ENCODE measurements around the gene KIF3A. TPM values are rescaled to one million over a fixed set of nuclear protein-coding genes. Genes with fewer than 3 reads are reported as not detected.

The KIF3A gene
- total and polyA plus RNA-seq, 2 experiments from 2014 or later, result 11.2 to 19.7 TPM

GRCh38 chr5:132704875-132705274 lies 32.5 kb downstream of the KIF3A start:
- Mint-ChIP-seq H3K4me1 (no peaks in the 10 kb centered on the region; the same call in 2 of the 3 replicates), H3K4me3 (no peak overlapping the region), H3K27ac (no peak overlapping the region), H3K27me3 (ENCODE audit: insufficient read depth, low read depth, poor library complexity) (no peaks in the 10 kb centered on the region), H3K9me3 (no peaks in the 10 kb centered on the region), H3K36me3 (ENCODE audit: low read depth) (peaks cover 18% of the 10 kb centered on the region; the same call in 2 of the 3 replicates)
- no peak for ATAC-seq
- H3K36me3 ChIP-seq (ENCODE audit: insufficient read depth), result no peaks in the 10 kb centered on the region
- H3K79me2 ChIP-seq (replicated peaks; ENCODE audit: insufficient read depth), result no peaks in the 10 kb centered on the region
- no peaks in the 10 kb centered on the region for H3F3A ChIP-seq (replicated peaks; ENCODE audit: low read depth)
- TF ChIP-seq NANOG (IDR thresholded peaks at IDR 0.05; ENCODE audit: borderline replicate concordance), result no peak
- no peak overlapping the region for H3K4me2 ChIP-seq
- no peaks in the 10 kb centered on the region for H3K9me2 ChIP-seq (ENCODE audit: insufficient read depth)
- H3K4me1 ChIP-seq (ENCODE audit: insufficient read depth), result no peaks in the 10 kb centered on the region
- no peak for DNase-seq (ENCODE audit: low spot score)
- H4K20me1 ChIP-seq (replicated peaks; ENCODE audit: insufficient read depth), result no peaks in the 10 kb centered on the region
- H3K4me3 ChIP-seq, result no peak overlapping the region
- H3K27ac ChIP-seq (ENCODE audit: low read depth), result no peak overlapping the region
- no peaks in the 10 kb centered on the region for H3K27me3 ChIP-seq (ENCODE audit: insufficient read depth)
- H2AFZ ChIP-seq, result no peak overlapping the region

GRCh38 chr5:132695956-132696355 lies 41.4 kb downstream of the KIF3A start:
- Mint-ChIP-seq H3K27ac (no peak overlapping the region), H3K4me3 (no peak overlapping the region), H3K27me3 (ENCODE audit: insufficient read depth, low read depth, poor library complexity) (no peaks in the 10 kb centered on the region), H3K36me3 (ENCODE audit: low read depth) (peaks cover 12% of the 10 kb centered on the region; the same call in 2 of the 3 replicates), H3K4me1 (no peaks in the 10 kb centered on the region), H3K9me3 (no peaks in the 10 kb centered on the region)
- H3K36me3 ChIP-seq (ENCODE audit: insufficient read depth), result no peaks in the 10 kb centered on the region
- no peak overlapping the region for H3K4me2 ChIP-seq
- no peaks in the 10 kb centered on the region for H3K9me2 ChIP-seq (ENCODE audit: insufficient read depth)
- no peak overlapping the region for H2AFZ ChIP-seq
- no peaks in the 10 kb centered on the region for H3K79me2 ChIP-seq (replicated peaks; ENCODE audit: insufficient read depth)
- H3K4me1 ChIP-seq (ENCODE audit: insufficient read depth), result no peaks in the 10 kb centered on the region
- no peaks in the 10 kb centered on the region for H3K27me3 ChIP-seq (ENCODE audit: insufficient read depth)
- no peak overlapping the region for H3K27ac ChIP-seq (ENCODE audit: low read depth)
- no peaks in the 10 kb centered on the region; the same call in 1 of the 2 replicates for H4K20me1 ChIP-seq (replicated peaks; ENCODE audit: insufficient read depth)
- H3K4me3 ChIP-seq, result no peak overlapping the region
- DNase-seq (ENCODE audit: low spot score) (no peak), ATAC-seq (no peak)
- no peaks in the 10 kb centered on the region for H3F3A ChIP-seq (replicated peaks; ENCODE audit: low read depth)
- no peak for TF ChIP-seq ZNF462 (CRISPR knock-in tag; IDR thresholded peaks at IDR 0.05)
- TF ChIP-seq, protein P1, sequence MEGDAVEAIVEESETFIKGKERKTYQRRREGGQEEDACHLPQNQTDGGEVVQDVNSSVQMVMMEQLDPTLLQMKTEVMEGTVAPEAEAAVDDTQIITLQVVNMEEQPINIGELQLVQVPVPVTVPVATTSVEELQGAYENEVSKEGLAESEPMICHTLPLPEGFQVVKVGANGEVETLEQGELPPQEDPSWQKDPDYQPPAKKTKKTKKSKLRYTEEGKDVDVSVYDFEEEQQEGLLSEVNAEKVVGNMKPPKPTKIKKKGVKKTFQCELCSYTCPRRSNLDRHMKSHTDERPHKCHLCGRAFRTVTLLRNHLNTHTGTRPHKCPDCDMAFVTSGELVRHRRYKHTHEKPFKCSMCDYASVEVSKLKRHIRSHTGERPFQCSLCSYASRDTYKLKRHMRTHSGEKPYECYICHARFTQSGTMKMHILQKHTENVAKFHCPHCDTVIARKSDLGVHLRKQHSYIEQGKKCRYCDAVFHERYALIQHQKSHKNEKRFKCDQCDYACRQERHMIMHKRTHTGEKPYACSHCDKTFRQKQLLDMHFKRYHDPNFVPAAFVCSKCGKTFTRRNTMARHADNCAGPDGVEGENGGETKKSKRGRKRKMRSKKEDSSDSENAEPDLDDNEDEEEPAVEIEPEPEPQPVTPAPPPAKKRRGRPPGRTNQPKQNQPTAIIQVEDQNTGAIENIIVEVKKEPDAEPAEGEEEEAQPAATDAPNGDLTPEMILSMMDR (conservative IDR thresholded peaks at IDR 0.05; ENCODE audit: low read depth in 2 of 2), result no peak
- TF ChIP-seq ETS1 (IDR thresholded peaks at IDR 0.05), result no peak
- TF ChIP-seq, protein P2, sequence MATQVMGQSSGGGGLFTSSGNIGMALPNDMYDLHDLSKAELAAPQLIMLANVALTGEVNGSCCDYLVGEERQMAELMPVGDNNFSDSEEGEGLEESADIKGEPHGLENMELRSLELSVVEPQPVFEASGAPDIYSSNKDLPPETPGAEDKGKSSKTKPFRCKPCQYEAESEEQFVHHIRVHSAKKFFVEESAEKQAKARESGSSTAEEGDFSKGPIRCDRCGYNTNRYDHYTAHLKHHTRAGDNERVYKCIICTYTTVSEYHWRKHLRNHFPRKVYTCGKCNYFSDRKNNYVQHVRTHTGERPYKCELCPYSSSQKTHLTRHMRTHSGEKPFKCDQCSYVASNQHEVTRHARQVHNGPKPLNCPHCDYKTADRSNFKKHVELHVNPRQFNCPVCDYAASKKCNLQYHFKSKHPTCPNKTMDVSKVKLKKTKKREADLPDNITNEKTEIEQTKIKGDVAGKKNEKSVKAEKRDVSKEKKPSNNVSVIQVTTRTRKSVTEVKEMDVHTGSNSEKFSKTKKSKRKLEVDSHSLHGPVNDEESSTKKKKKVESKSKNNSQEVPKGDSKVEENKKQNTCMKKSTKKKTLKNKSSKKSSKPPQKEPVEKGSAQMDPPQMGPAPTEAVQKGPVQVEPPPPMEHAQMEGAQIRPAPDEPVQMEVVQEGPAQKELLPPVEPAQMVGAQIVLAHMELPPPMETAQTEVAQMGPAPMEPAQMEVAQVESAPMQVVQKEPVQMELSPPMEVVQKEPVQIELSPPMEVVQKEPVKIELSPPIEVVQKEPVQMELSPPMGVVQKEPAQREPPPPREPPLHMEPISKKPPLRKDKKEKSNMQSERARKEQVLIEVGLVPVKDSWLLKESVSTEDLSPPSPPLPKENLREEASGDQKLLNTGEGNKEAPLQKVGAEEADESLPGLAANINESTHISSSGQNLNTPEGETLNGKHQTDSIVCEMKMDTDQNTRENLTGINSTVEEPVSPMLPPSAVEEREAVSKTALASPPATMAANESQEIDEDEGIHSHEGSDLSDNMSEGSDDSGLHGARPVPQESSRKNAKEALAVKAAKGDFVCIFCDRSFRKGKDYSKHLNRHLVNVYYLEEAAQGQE (IDR thresholded peaks at IDR 0.05; ENCODE audit: unreplicated experiment), result no peak
- no peak for TF ChIP-seq POLR2AphosphoS5 (IDR thresholded peaks at IDR 0.05; ENCODE audit: low read depth)
- no peak for TF ChIP-seq ZNF114 (CRISPR knock-in tag; IDR thresholded peaks at IDR 0.05)
- TF ChIP-seq EZH2 (IDR thresholded peaks at IDR 0.05; ENCODE audit: low read depth, unreplicated experiment), result no peak
- TF ChIP-seq NANOG (IDR thresholded peaks at IDR 0.05; ENCODE audit: borderline replicate concordance), result no peak
- no peak for TF ChIP-seq JUNB (IDR thresholded peaks at IDR 0.05; ENCODE audit: unreplicated experiment)
- no peak for TF ChIP-seq CREB1 (CRISPR knock-in tag; IDR thresholded peaks at IDR 0.05; ENCODE audit: low read depth)
